Cardiac septum (tissue), 1 donor: ENCODE measurements around the gene KIAA0586. TPM values are rescaled to one million over a fixed set of nuclear protein-coding genes. Genes with fewer than 3 reads are reported as not detected.
"Not testable (repeated sequence)": the region's sequence is repeated elsewhere in the genome, so short reads cannot be mapped to it uniquely, and the experiment has no call there.

Experiments
- DNase-seq: peaks from one replicate; pipeline ENCODE4 v3.0.0-alpha.2; 2020; ENCODE audit warnings: low spot score
- intact Hi-C: fragments of 100-400 bp; cut with DNase I; formaldehyde crosslinking; loops from one replicate; pipeline ENCODE4 v1.14.0; 2022
- total RNA-seq: library from RNA; stranded (reverse); fragmentation: NEBNext Ultra II Directional; extraction: Animal tissue kit (Norgen Biotek cat#: 25700); gene quantifications from one replicate; pipeline ENCODE4 v1.2.1, GENCODE V29; 2021
- donor health status: DM: no; HTN: no; CAD: no.

The KIAA0586 gene
- total RNA-seq, 1 donor from 2014 or later, result 17.0 TPM

- no peak for DNase-seq
- intact Hi-C loops, result no loop called here
These were observed 33.3 kb downstream of the KIAA0586 start for GRCh38 chr14:58460772-58461171.

- no peak for DNase-seq
These were observed 35.6 kb downstream of the KIAA0586 start for GRCh38 chr14:58463147-58463546.

GRCh38 chr14:58464652-58465051 lies 37.1 kb downstream of the KIAA0586 start:
- intact Hi-C loops, result no loop called here

More at GRCh38 chr14:58463147-58463546, 35.6 kb downstream of the KIAA0586 start:
- intact Hi-C loops, result no loop called here

DNA sequence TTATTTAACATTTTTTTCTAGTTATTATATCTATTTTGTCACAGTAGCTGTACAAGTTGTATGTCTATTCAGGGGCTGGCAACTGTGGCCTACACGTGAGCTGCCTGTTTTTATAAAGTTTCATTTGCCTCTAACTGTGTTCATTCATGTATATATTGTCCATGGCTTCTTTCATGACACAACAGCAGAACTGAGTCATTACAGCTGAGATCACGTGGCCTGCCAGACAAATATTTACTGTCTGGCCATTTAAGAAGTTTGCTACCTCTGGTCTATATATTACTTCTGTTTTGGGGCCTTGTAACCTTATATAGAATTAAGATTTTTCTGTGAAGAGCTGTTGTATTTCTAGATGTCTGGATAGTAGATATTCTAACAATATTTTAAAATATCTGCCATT lies 37.9 kb downstream of the KIAA0586 start:
- intact Hi-C loops, result no loop called here

More at GRCh38 chr14:58464652-58465051, 37.1 kb downstream of the KIAA0586 start:
- no peak for DNase-seq

DNA sequence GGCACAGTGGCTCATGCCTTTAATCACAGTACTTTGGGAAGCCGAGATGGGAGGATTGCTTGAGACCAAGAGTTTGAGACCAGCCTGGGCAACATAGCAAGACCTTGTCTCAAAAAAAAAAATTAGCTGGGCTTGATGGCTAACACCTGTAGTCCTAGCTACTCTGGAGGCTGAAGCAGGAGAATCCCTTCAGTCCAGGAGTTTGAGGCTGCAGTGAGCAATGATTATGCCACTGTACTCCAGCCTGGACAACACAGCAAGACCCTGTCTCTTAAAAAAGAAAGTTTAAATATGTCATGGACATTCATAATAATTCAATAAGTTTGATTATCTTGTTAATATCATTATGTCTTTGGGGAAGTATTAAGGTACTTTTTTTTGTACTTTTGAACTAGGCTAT lies 38.9 kb downstream of the KIAA0586 start:
- no peak for DNase-seq
- intact Hi-C loops, result no loop called here

More for the DNA sequence above, 37.9 kb downstream of the KIAA0586 start:
- no peak for DNase-seq

- DNase-seq, result no peak
- intact Hi-C loops, result no loop called here
These were observed 40.1 kb downstream of the KIAA0586 start for GRCh38 chr14:58467575-58467974.

DNA sequence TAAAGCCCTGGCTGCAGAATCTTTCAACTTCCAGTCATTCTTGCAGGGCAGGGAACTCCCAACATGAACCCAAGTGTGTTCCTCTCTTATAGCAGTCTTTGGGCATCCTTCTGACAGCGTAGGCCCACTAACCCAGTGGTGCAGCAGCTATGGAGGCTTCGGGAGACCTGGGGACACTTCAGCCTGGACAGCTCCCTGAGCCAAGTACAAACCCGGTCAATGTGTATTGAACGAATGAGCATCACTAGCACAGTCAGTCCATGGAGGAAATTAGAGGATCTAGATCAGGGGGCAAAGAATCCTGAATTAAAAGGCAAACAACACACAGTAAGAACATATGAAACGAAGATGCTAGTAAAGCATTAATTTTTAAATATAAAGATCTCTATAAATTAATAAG lies 41.8 kb downstream of the KIAA0586 start:
- no peak for DNase-seq
- intact Hi-C loops, result no loop called here

- DNase-seq, result no peak
- intact Hi-C loops, result no loop called here
These were observed 48.8 kb downstream of the KIAA0586 start for GRCh38 chr14:58476320-58476719.

DNA sequence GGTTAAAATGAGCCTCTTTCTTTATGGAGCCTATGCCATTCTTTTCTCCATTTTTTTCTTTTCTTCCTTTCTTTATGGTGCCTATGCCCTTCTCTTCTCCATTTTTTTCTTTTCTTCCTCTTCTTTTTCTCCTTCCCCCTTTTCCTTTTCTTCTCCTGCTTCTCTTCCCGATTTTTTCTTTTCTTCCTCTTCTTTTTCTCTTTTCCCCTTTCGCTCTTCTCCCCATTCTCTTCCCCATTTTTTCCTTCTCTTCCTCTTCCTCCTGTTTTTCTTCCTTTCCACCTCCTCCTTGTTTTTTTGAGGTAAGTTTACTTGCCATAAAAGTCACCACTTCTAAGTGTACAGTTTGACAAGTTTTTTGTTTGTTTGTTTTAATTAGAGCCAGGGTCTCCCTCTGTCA lies 50.1 kb downstream of the KIAA0586 start:
- no peak for DNase-seq
- intact Hi-C loops, result no loop called here

- intact Hi-C loops, DNase-seq: not testable (repeated sequence)
These were observed 50.8 kb downstream of the KIAA0586 start for GRCh38 chr14:58478329-58478728.

GRCh38 chr14:58479975-58480374 lies 52.5 kb downstream of the KIAA0586 start:
- intact Hi-C loops, result no loop called here
- no peak for DNase-seq

DNA sequence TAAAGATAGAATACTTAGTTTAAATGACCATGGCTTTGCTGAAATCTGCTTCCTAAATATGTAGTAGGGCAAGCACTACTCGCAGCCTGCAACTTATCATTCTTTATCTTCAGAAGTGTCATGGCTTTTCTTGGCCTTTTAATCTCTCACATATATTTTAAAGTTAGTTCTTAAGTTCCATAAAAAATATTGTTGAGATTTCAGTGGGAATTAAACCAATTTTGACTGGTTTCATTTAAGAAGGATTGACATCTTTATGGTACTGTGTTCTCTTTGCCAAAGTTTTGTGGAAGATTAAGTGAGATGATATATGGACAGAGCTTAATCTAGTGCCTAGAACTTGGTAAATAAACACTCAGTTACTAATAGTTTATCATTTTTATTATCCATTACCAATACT lies 56.7 kb downstream of the KIAA0586 start:
- DNase-seq, result no peak

DNA sequence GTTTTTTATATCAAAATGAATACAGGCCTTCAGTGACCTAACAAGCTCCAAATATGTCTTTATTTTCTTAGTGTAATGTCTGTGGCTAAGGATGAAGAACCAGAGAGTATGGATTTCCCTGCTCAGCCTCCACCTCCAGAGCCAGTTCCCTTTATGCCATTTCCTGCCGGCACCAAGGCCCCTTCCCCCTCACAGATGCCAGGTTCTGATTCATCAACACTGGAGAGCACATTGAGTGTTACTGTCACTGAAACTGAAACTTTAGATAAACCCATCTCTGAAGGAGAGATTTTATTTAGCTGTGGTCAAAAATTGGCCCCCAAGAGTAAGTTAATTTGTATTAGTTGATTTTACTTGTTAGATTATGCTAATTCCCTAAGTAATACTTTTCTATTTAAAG lies 61.0 kb downstream of the KIAA0586 start:
- intact Hi-C loops, result no loop called here

More for the DNA sequence above, 56.7 kb downstream of the KIAA0586 start:
- intact Hi-C loops, result no loop called here

GRCh38 chr14:58491593-58491992 lies 64.1 kb downstream of the KIAA0586 start:
- intact Hi-C loops, result no loop called here
- DNase-seq, result no peak

More for the DNA sequence above, 61.0 kb downstream of the KIAA0586 start:
- no peak for DNase-seq

DNA sequence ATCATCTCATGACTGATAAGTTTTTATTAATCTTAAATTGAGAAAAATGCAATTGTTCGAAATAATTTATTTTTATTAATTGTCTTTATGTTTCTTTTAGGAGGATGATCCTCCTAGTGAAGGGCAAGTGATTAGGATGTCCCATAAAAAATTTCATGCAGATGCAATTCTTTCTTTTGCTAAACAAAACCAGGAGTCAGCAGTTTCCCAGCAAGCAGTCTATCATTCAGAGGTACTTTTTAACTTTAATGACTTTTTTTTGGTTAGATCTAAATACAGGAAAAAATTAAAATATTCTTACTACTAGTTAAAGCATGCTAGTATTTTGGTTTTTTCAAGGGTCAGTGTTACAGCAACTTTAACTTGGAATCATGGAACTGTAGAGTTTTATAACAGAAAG lies 64.5 kb downstream of the KIAA0586 start:
- DNase-seq, result no peak
- intact Hi-C loops, result no loop called here

DNA sequence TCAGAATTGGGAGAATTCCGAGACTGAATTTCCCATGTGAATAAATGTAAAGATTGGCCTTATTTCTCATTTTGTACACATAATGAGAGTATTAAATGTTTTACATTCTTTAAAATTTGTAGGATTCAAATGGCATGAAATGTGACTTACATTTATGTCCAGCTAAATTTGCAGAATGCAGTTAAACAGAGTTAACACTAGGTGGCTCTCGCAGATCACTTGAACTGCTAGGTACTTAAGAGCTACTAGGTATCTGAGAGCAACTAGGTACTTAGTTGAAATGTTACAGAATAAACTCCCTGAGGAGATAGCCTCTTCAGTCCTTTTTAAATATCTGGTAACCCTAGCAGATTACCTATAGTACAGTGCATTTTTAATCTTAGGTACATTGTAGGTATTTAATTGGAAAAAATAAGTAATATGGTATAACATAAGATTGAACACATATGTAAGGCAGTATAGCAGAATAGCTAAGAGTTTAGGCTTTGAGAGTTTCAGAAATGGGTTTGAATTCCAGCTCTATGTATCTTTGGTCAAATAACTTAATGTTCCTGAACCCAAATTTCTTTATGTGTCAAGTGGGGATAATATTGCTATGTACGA lies 73.8 kb downstream of the KIAA0586 start:
- intact Hi-C loops, result loop anchor here (2.0 kb wide), 1 partner anchor 555 kb away; no protein-coding TSS in a partner anchor
- DNase-seq, result no peak

DNA sequence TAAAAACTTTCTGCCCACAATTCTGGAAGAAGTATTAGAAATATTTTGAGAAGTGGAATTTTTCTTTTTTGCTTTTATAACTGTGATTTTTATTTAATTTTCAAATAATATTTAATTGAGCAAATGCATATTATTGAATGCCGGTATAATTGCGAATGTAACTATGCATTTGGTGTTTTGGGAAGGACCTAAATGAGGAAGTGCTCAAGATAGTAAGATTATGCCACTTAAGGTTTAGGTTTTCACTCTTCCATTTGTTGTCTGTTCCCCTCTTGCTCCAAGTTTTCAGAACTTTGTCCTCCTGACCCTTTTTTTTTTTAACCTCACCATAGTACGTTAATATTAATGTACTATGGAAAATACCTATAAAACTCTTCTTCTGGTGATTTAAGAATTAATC lies 85.8 kb downstream of the KIAA0586 start:
- intact Hi-C loops, result no loop called here
- no peak for DNase-seq

DNA sequence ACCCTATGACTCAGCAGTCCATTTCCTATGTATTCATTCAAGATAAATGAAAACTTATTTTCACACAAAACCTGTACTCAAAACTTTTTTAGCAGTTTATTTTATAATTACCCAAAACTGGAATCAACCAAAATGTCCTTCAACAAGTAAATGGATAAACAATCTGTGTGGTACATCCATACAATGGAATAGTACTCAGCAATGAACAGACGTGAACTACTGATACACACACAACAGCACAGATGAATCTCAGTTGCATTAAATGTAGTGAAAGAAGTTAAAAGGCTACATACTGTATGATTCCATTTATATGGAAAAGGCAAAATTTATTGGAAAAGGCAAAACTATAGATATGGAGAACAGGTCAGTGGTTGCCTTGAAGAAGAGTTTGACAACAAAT lies 90.1 kb downstream of the KIAA0586 start:
- intact Hi-C loops, result no loop called here
- no peak for DNase-seq

DNA sequence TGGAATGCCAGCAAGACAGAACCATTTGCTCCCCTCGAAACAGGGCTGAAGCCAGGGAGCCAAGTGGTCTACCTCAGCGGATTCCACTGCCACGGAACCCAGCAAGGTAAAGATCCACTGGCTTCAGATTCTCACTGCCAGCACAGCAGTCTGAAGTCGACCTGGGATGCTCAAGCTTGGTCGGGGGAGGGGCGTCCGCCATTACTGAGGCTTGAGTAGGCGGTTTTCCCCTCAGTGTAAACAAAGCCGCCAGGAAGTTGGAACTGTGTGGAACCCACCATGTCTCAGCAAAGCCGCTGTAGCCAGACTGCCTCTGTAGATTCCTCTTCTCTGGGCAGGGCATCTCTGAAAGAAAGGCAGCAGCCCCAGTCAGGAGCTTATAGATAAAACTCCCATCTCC lies 98.2 kb downstream of the KIAA0586 start:
- intact Hi-C loops, DNase-seq: not testable (repeated sequence)

DNA sequence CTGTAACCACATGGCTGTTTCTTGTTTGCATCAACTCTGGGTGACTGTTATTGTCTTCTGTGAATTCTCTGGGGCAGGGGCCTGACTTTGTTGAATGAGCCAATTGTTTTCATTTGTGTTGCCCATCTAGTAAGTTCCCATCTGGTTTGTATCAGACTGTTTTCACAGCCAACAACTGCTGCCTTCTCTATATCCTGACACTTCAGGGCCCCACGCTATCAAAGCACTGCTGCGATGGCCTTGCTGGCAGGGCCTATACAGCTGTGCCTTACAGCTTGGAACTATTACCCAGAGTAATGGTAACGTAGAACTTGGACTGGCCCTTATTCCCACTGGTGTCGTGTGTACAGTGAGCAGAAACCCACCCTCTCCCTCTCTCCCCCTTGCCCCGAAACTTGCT lies 105.9 kb downstream of the KIAA0586 start:
- no peak for DNase-seq
- intact Hi-C loops, result no loop called here

DNA sequence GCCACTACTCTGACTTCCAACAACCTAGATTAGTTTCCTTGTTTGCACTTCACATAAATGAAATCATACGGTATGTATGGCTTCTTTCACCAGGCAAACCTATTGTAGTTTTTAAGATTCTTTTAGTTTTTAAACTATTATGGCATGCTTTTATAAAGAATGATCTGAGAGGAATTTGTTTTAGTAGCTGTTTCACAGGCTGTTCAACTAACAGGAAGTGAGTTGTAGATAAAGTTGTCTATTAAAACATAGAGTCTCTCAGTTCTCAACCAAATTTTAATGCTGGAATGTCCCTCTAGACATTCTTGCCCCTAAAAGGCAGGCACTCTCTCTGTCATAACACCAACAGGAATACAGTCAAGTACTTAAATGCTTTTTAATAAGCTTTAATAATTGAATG lies 107.5 kb downstream of the KIAA0586 start:
- no peak for DNase-seq
- intact Hi-C loops, result no loop called here

GRCh38 chr14:58537004-58537403 lies 109.5 kb downstream of the KIAA0586 start:
- DNase-seq, result no peak
- intact Hi-C loops, result no loop called here
